Raji (cell line): ENCODE measurements around the gene DUSP8.

Experiments used
- POLR2A ChIP-seq: IDR thresholded peaks from 2 replicates; pipeline ENCODE4 v1.6.1; 2011; ENCODE audit warnings: low read depth, low read length, control low read depth; ENCODE audit not compliant: insufficient read depth

The DUSP8 gene

GRCh38 chr11:1532014-1532586 is 40.0 kb downstream of the DUSP8 start:
- no peak for TF ChIP-seq POLR2A

- no peak for TF ChIP-seq POLR2A
These were observed 40.5 kb downstream of the DUSP8 start for GRCh38 chr11:1531449-1532013.

DNA sequence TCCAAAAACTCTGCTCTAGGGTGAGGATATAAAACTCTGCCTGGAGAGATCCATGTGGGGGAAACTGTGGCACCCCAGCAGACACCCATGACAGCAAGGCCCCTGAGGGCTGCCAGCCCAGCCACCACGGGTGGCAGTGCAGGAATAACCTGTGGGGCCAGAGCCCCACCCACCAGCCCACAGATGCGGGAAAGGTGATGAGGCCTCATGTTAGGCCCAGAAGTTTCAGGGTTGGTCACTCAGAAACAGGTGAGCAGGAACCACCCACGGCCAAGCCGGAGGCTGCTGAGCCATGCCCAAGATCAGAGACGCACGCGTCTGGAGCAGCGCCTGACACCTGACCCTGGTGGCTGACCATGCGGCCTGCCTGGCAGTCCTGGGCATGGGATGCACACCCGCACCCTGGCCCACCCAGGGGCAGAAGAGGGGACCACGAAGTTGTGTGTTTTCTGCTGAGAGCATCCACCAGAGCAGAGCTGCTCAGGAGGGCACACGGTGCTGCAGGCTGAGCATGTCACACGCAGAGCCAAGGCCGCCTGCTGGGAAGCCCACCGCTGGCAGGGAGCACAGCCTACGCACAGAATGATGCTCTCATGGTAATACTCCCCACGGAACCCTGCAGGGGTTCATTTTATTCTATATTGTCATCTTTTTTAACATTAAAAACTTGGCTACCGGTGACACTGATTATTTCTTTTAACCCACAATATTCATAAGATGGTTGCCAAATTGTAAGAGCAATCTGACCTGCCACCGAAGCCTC is 41.2 kb downstream of the DUSP8 start:
- no peak for TF ChIP-seq POLR2A

- no peak for TF ChIP-seq POLR2A
These were observed 42.3 kb downstream of the DUSP8 start for GRCh38 chr11:1529774-1530173.

GRCh38 chr11:1529286-1529685 is 42.8 kb downstream of the DUSP8 start:
- no peak for TF ChIP-seq POLR2A

DNA sequence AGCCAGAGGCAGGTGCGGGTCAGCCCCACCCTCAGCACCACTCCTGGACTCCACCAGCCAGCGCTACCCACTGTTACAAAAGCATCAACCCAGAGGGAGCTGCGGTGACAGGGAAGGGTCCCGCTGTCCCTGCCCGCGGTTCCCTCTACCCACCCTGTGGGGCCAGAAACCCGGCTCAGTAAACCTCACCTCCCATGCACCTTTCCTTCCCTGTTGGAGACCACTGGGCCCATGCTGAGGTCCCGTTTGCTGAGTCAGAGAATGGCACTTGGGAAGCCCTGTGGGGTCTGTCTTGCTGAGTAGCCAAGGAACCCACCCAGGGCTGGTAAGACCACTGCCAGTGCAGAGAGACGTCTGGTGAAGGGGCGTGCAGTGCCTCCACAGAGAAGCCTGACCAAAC is 43.4 kb downstream of the DUSP8 start:
- no peak for TF ChIP-seq POLR2A

GRCh38 chr11:1526785-1527184 is 45.3 kb downstream of the DUSP8 start:
- TF ChIP-seq POLR2A, result no peak

GRCh38 chr11:1523779-1524178 is 48.3 kb downstream of the DUSP8 start:
- 0 out of 2 replicates have a peak, but pooled peaks have one; percentile 13 for TF ChIP-seq POLR2A

DNA sequence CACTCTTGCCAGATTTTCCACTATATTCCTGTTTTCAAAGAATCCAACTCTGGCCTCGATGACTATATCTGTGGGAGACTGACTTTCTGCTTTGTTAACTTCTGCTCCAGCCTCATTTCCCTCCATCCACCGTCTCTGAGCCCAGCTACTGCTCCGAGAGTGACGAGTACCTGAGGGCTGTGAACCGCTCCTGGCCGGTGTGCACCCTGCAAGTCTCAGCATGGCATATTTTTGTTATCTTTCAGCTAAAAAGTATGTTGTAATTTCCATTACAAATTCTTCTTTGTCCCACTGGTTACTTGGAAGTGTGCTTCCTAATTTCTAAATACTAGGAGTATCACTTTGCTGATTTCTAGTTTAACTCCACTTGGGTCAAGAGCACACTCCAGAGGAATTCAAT is 49.0 kb downstream of the DUSP8 start:
- TF ChIP-seq POLR2A, result no peak

DNA sequence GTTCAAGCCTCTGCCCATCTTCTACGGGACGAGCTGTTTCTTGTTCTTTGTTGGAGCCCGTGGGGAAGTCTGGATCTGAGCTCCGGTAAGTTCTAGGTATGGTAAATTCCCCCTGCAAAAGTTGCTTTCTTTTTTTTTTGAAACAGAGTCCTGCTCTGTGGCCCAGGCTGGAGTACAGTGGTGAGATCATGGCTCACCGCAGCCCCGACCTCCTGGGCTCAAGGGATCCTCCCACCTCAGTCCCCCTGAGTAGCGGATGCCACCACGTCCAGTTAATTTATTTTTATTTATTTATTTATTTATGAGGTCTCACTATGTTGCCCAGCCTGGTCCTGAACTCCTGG is 50.0 kb downstream of the DUSP8 start:
- no peak for TF ChIP-seq POLR2A

GRCh38 chr11:1521382-1522080 is 50.5 kb downstream of the DUSP8 start:
- no peak for TF ChIP-seq POLR2A

DNA sequence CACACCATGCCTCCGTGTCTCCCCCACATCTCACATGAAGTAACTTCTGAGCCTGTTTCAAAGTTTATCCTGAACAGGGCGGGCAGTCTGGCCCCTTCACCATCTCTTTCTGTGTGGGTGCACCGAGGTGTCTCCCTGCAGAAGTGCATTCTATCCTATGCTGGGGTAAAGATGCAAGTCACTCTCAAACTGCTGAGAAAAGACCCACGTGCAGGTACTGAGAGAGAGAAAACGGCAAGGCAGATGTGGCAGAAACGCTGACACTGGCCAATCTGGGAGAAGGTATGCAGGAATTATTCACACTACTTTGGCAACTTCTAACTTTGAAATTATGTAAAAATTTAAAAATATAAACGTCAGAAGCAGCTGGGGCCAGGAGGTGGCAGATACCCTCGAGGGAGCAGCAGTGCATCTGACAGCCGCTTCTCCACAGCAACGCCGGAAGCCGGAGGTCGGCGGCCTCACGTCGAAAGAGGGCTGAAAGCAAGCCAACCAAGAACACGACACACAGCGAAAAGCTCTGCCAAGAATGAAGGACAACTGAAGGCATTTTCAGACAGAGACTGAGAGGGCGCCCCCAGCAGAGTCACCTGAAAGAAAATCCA is 51.3 kb downstream of the DUSP8 start:
- no peak for TF ChIP-seq POLR2A

- no peak for TF ChIP-seq POLR2A
These were observed 51.8 kb downstream of the DUSP8 start for GRCh38 chr11:1520209-1520662.

DNA sequence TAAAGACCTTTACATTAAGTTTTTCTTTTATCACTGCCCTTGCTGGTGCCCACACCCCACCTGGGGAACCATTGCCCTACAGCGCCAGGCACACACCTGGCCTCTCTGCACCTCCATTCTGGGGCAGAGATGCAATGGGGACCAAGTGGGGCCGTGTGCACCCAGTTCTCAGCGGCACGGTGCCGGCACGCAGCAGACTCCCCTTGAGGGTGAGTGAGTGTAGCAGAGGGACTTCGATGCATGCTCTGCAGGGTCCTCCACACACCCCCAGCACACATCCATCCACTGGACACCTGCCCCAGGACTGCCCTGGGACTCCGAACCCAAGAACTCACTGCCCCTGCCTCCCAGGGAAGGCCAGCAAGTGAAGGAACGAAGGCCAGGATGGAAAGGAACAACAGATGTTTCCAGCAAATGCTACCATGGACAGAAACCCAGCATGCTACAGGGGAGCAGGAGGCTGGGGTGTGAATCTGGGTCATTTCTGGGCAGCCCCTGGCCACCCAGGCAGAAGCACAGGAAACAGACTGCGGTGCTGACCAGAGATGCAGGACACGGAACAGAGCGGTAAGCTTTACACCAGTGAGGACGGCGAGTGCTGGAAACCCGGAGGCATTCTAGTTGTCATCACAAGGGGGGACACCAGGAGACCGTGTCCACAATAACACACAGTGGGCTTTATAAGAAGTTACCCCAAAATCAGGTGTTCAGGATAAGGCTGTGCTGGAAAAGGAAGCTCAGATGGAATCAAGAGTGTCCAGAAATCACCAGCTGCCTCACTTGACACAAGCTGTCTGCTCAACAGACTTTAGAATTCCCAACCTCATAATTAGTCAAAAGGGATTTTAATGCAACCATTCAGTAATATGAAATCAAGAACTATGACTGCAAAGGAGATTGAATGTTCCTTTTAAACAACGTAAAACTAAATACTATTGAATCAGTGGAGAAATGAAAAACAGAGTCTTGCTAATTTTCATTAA is 52.8 kb downstream of the DUSP8 start:
- TF ChIP-seq POLR2A, result no peak
